OCI-LY3 (cell line): Measurements from ENCODE around the gene TBX1.

Source experiments
- H2AFZ ChIP-seq: fragments of 200-600, 300-600 bp; shearing (Covaris generic); 2 replicates; pipeline ENCODE4 v1.6.0; 2014; ENCODE audit warnings: antibody characterized with exemption, low read depth, low read length
- H3K27ac ChIP-seq: fragments of 200-600, 300-600 bp; sonication (generic); 2 replicates; pipeline ENCODE4 v1.5.1; 2014; ENCODE audit warnings: mild to moderate bottlenecking, low read length, moderate library complexity, mixed read lengths
- H3K27me3 ChIP-seq: fragments of 200-600, 300-600 bp; sonication (generic); 2 replicates; pipeline ENCODE4 v1.6.1; 2014; ENCODE audit warnings: low read depth, low read length, mixed read lengths
- H3K36me3 ChIP-seq: fragments of 200-600, 300-600 bp; sonication (generic); replicated peaks from 2 replicates; pipeline ENCODE3; 2014; ENCODE audit warnings: low read depth, low read length, mixed read lengths
- H3K4me1 ChIP-seq: fragments of 300-600, 200-600 bp; sonication (generic); 2 replicates; pipeline ENCODE4 v1.6.1; 2014; ENCODE audit warnings: low read length, mixed read lengths
- H3K4me2 ChIP-seq: fragments of 200-600, 300-600 bp; sonication (generic); 2 replicates; pipeline ENCODE4 v1.6.1; 2014; ENCODE audit warnings: low read length, mixed read lengths
- H3K4me3 ChIP-seq: fragments of 300-600, 200-600 bp; sonication (generic); 2 replicates; pipeline ENCODE4 v1.5.1; 2014; ENCODE audit warnings: antibody characterized with exemption, mild to moderate bottlenecking, low read length, moderate library complexity
- H3K79me2 ChIP-seq: fragments of 300-600, 200-600 bp; shearing (Covaris generic); 2 replicates; pipeline ENCODE4 v1.6.1; 2014; ENCODE audit warnings: mild to moderate bottlenecking, low read length, mixed read lengths
- H3K9ac ChIP-seq: fragments of 300-600, 200-600 bp; shearing (Covaris generic); 2 replicates; pipeline ENCODE4 v1.6.0; 2014; ENCODE audit warnings: mild to moderate bottlenecking, low read length, moderate library complexity
- H3K9me3 ChIP-seq: fragments of 200-600, 300-600 bp; shearing (Covaris generic); 2 replicates; pipeline ENCODE4 v1.6.1; 2014; ENCODE audit warnings: low read length, mixed read lengths; ENCODE audit not compliant: insufficient read depth
- H4K20me1 ChIP-seq: fragments of 200-600, 300-600 bp; sonication (generic); 2 replicates; pipeline ENCODE4 v1.6.1; 2016; ENCODE audit warnings: low read length, mixed read lengths; ENCODE audit not compliant: insufficient read depth
- EZH2phosphoT487 ChIP-seq: fragments of 200-600 bp; shearing (Covaris generic); IDR thresholded peaks from 2 replicates; pipeline ENCODE4 v1.6.1; 2018; ENCODE audit warnings: antibody characterized with exemption, mixed run types, low read depth
- TF ChIP-seq, protein P1 (sequence below): fragments of 200-600, 300-600 bp; sonication (generic); IDR thresholded peaks from 2 replicates; pipeline ENCODE4 v1.5.1; 2014; ENCODE audit warnings: antibody characterized with exemption, low read length, low read depth

The TBX1 gene

DNA sequence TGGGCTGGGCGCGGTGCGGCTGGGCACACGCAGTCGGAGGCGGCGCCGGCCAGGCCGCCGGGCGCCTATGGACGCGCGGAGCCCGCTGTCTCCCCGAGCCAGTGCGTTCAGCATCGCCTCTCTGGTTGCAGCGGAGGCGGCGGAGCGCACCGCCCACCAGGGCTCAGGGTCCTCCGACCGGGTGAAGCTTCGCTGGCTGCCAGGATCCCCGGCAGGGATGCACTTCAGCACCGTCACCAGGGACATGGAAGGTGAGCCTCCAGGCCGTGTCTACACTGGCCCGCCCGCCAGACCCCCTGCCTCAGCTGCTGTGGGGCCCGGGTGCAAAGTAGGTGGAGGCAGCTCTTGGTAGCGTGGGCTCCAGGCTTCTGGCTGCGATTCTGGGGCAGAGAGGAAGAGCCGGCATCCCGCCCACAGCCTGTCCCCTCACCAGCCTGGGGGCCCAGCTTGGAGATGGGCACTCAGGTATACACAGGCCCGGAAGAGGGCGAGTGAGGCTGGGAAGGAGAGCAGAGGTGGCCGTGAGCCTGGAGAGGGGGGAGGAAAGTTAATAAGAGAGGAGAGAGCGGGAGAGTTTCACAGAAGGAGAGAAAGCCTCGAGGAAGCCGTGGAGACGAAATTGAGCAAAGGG, 1.0 kb upstream of the TBX1 start:
- Histone ChIP-seq H3K4me3 (no peak overlapping the region), H3K27me3 (no peaks in the 10 kb centered on the region), H3K79me2 (no peaks in the 10 kb centered on the region), H4K20me1 (no peaks in the 10 kb centered on the region), H3K36me3 (no peaks in the 10 kb centered on the region), H3K4me2 (no peak overlapping the region), H3K27ac (no peak overlapping the region), H3K9me3 (no peaks in the 10 kb centered on the region), H3K9ac (no peak overlapping the region), H3K4me1 (peaks cover 5% of the 10 kb centered on the region), H2AFZ (no peak overlapping the region)
- TF ChIP-seq, protein P1, sequence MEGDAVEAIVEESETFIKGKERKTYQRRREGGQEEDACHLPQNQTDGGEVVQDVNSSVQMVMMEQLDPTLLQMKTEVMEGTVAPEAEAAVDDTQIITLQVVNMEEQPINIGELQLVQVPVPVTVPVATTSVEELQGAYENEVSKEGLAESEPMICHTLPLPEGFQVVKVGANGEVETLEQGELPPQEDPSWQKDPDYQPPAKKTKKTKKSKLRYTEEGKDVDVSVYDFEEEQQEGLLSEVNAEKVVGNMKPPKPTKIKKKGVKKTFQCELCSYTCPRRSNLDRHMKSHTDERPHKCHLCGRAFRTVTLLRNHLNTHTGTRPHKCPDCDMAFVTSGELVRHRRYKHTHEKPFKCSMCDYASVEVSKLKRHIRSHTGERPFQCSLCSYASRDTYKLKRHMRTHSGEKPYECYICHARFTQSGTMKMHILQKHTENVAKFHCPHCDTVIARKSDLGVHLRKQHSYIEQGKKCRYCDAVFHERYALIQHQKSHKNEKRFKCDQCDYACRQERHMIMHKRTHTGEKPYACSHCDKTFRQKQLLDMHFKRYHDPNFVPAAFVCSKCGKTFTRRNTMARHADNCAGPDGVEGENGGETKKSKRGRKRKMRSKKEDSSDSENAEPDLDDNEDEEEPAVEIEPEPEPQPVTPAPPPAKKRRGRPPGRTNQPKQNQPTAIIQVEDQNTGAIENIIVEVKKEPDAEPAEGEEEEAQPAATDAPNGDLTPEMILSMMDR = no peak
- TF ChIP-seq EZH2phosphoT487 = no peak

DNA sequence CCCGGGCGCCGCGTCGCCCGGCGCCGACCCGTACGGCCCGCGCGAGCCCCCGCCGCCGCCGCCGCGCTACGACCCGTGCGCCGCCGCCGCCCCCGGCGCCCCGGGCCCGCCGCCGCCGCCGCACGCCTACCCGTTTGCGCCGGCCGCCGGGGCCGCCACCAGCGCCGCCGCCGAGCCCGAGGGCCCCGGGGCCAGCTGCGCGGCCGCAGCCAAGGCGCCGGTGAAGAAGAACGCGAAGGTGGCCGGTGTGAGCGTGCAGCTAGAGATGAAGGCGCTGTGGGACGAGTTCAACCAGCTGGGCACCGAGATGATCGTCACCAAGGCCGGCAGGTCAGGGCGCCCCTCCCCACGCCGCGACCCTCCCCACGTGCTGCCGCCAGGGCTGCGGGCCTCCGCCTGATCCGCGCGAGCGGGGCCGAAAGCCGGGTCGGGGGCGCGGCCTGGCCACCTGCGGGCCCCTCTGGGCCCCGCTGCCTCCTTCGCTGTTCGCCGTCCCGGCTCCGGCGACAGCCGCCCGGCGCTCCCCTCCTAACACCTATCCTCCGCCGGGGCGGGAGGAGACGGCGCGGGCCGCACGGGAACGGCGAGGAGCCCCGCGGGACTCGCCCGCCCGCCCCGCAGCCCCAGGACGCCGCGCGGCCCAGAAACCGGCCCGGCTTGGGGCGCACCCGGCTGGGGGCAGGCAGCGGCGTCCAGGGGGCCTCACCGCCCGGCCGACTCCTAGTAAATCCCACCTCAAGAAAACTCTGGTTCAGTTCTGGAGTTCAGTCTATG, 560 bp downstream of the TBX1 start:
- H3K79me2 ChIP-seq = no peaks in the 10 kb centered on the region
- no peak overlapping the region for H3K9ac ChIP-seq
- no peaks in the 10 kb centered on the region for H3K27me3 ChIP-seq
- peaks cover 5% of the 10 kb centered on the region for H3K4me1 ChIP-seq
- no peak for TF ChIP-seq EZH2phosphoT487
- TF ChIP-seq, protein P1 = no peak
- no peak overlapping the region for H3K27ac ChIP-seq
- no peak overlapping the region for H3K4me2 ChIP-seq
- H3K36me3 ChIP-seq = no peaks in the 10 kb centered on the region
- no peaks in the 10 kb centered on the region for H3K9me3 ChIP-seq
- H4K20me1 ChIP-seq = no peaks in the 10 kb centered on the region
- H2AFZ ChIP-seq = no peak overlapping the region
- H3K4me3 ChIP-seq = no peak overlapping the region

DNA sequence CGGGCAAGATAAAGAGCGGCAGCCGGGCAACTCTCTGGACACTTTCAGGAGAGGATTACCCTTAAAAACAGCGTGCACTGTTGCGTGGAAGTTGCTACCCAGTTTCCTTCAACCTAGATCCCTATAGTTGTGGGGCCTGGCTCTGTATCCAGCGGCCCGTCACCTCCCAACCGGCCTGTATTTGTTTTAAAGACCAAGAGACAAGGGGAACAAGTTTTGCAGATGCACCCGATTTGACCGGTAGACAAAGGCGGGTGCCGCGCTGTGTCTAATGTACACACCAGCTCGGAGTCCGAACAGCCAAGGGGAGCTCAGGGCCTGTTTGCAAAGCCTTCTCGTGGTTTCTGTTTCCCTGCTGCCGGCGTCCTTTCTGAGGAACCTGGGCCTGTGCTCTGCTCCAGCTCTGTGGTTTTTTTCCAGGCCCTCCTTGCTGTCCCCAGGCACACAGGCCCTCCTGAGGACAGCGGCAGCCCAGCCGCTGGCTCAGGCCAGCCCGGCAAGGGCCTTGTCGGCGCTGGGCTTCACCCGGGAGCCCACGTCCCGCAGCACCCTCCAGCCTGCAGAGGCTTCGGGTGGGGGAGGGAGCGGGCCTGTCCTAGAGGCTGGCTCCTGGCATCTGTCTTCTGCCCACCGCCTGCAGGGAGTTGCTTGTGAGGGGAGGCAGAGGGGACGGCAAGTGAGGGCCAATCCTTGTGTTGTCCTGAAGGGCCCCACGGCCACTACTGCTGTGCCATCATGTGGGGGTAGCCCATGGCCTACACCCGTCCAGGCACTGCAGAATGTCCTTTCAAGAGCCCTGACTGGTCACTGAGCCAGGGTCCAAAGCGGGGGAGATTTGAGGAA, 1.4 kb downstream of the TBX1 start:
- Histone ChIP-seq H3K79me2 (no peaks in the 10 kb centered on the region), H3K27ac (no peak overlapping the region), H3K4me2 (no peak overlapping the region), H3K27me3 (no peaks in the 10 kb centered on the region), H3K9me3 (no peaks in the 10 kb centered on the region), H3K9ac (no peak overlapping the region), H2AFZ (no peak overlapping the region), H3K4me1 (peaks cover 5% of the 10 kb centered on the region), H3K36me3 (no peaks in the 10 kb centered on the region), H4K20me1 (no peaks in the 10 kb centered on the region), H3K4me3 (no peak overlapping the region)
- TF ChIP-seq, protein P1 = no peak
- TF ChIP-seq EZH2phosphoT487 = no peak
